ENCODE data around the gene SAMD11.

- TF ChIP-seq, protein P1, sequence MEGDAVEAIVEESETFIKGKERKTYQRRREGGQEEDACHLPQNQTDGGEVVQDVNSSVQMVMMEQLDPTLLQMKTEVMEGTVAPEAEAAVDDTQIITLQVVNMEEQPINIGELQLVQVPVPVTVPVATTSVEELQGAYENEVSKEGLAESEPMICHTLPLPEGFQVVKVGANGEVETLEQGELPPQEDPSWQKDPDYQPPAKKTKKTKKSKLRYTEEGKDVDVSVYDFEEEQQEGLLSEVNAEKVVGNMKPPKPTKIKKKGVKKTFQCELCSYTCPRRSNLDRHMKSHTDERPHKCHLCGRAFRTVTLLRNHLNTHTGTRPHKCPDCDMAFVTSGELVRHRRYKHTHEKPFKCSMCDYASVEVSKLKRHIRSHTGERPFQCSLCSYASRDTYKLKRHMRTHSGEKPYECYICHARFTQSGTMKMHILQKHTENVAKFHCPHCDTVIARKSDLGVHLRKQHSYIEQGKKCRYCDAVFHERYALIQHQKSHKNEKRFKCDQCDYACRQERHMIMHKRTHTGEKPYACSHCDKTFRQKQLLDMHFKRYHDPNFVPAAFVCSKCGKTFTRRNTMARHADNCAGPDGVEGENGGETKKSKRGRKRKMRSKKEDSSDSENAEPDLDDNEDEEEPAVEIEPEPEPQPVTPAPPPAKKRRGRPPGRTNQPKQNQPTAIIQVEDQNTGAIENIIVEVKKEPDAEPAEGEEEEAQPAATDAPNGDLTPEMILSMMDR (IDR thresholded peaks at IDR 0.05 in 8 of 11, conservative IDR thresholded peaks at IDR 0.05 in 3 of 11) = no peak
- no peak for TF ChIP-seq POLR2AphosphoS5 (IDR thresholded peaks at IDR 0.05)
- no peak for TF ChIP-seq POLR2A (IDR thresholded peaks at IDR 0.05)
Measured at GRCh38 chr1:929712-930632, 6.2 kb downstream of the SAMD11 start.

Data from spleen (tissue), 7 donors.